ENCODE results near the gene APCDD1. TPM values are rescaled to one million over a fixed set of nuclear protein-coding genes. Genes with fewer than 3 reads are reported as not detected.
"Not testable (repeated sequence)": the region's sequence is repeated elsewhere in the genome, so short reads cannot be mapped to it uniquely, and the experiment has no call there.

APCDD1 gene
- total RNA-seq, 2 donors from 2014 or later: 41.0 to 126 TPM

DNA sequence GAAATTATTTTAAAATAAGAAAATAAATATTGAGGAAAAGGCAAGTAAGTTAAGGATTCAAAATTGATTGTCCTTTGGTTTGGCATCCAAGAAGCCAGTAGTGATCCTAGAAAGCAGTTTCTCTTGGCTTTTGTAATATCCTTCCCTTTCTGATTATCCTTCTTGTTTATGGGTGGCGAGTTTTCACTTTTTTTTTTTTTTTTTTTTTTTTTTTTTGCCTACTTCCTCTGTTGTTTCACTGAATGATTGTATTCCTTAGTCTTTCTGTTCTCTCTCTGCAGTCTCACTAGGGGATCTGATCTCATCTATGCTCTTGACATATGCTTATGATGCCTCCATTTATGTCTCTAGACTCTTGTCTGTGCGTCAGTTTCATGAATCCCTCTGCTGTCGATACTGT is 75.6 kb downstream of the APCDD1 start:
- Histone ChIP-seq H3K9me3 (no peaks in the 10 kb centered on the region), H3K36me3 (no peaks in the 10 kb centered on the region), H3K27me3 (replicated peaks; ENCODE audit: insufficient read depth) (no peaks in the 10 kb centered on the region), H3K4me1 (replicated peaks) (no peaks in the 10 kb centered on the region), H3K27ac (no peak overlapping the region), H3K4me3 (no peak overlapping the region)
- 72% methylated on average over 3 of the region's 3 CpGs for WGBS
- intact Hi-C loops (cut with DNase I): no loop called here
- TF ChIP-seq POLR2AphosphoS5 (IDR thresholded peaks at IDR 0.05): no peak
- TF ChIP-seq POLR2A (IDR thresholded peaks at IDR 0.05): no peak
- TF ChIP-seq CTCF (IDR thresholded peaks at IDR 0.05): no peak
- DNase-seq (ENCODE audit: low spot score): no peak

DNA sequence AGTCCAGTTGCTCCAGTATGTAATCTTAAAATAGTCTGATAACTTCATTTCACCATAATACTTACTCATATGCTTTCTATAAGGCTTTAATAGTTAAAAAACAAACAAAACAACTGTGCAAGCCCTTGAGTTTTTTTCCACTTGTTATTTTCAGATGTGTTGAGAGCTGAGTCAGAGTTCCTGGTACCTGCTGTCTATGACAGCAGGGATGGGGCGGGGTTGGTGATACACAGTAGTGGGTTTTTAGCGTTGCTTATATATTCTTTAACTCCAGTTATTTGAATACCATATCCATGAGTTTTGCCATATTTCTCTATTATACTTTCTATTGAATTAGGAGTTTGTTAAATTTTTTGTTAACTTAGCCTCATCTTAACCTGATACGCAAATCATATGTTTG is 76.4 kb downstream of the APCDD1 start:
- Histone ChIP-seq H3K27me3 (replicated peaks; ENCODE audit: insufficient read depth) (no peaks in the 10 kb centered on the region), H3K36me3 (no peaks in the 10 kb centered on the region), H3K4me1 (replicated peaks) (no peaks in the 10 kb centered on the region), H3K4me3 (no peak overlapping the region), H3K9me3 (no peaks in the 10 kb centered on the region), H3K27ac (no peak overlapping the region)
- no peak for DNase-seq (ENCODE audit: low spot score)
- intact Hi-C loops (cut with DNase I): no loop called here
- 93% methylated on average over 3 of the region's 3 CpGs for WGBS
- TF ChIP-seq CTCF (IDR thresholded peaks at IDR 0.05) (no peak), POLR2AphosphoS5 (IDR thresholded peaks at IDR 0.05) (no peak), POLR2A (IDR thresholded peaks at IDR 0.05) (no peak)

DNA sequence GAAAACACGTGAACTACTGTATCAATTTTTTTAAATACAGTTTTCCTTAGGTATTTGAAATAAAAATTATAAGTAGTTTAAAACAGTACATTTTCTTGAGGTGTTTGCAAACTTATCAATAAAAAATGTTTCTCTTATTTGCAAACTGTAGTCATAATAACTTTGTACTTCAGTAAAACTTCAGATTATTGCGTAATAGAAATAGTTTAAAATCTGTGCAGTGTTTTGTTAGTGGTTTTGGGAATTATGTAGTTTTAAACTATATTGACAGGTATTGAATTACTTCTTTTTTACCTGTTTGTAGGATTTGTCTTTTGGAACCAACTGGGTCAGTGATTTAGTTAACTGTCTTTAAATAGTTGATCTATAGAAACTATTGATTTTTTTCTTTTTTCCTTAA is 78.7 kb downstream of the APCDD1 start:
- Histone ChIP-seq H3K36me3 (no peaks in the 10 kb centered on the region), H3K9me3 (no peaks in the 10 kb centered on the region), H3K27me3 (replicated peaks; ENCODE audit: insufficient read depth) (no peaks in the 10 kb centered on the region), H3K27ac (no peak overlapping the region), H3K4me3 (no peak overlapping the region), H3K4me1 (replicated peaks) (no peaks in the 10 kb centered on the region)
- DNase-seq (ENCODE audit: low spot score): no peak
- 95% methylated on average over 2 of the region's 2 CpGs for WGBS
- intact Hi-C loops (cut with DNase I): no loop called here
- TF ChIP-seq CTCF (IDR thresholded peaks at IDR 0.05): no peak
- no peak for TF ChIP-seq POLR2AphosphoS5 (IDR thresholded peaks at IDR 0.05)
- TF ChIP-seq POLR2A (IDR thresholded peaks at IDR 0.05): no peak

DNA sequence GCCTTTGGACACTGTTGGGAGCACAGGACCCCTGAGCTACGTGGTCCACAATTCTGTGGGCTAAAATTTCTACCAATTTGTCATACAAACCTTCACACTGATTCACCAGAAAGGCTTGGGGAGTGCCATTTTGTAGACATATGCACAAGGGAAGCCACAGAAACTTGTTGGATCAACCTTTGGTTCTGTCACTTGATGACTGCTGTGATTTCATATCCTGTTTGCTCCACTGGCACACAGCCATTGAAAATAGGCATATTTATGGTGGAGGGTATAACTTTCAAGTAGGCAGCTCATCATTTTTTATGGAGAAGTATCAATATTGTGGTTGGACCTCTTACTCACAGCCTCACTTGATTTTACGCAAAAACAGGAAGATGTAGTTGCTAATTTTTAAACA is 81.8 kb downstream of the APCDD1 start:
- intact Hi-C loops (cut with DNase I): no loop called here
- Histone ChIP-seq H3K4me3 (no peak overlapping the region), H3K4me1 (replicated peaks) (no peaks in the 10 kb centered on the region), H3K27ac (no peak overlapping the region), H3K9me3 (no peaks in the 10 kb centered on the region), H3K36me3 (no peaks in the 10 kb centered on the region), H3K27me3 (replicated peaks; ENCODE audit: insufficient read depth) (no peaks in the 10 kb centered on the region)
- WGBS: 88% methylated on average over 2 of the region's 2 CpGs
- TF ChIP-seq CTCF (IDR thresholded peaks at IDR 0.05): no peak
- no peak for TF ChIP-seq POLR2A (IDR thresholded peaks at IDR 0.05)
- no peak for TF ChIP-seq POLR2AphosphoS5 (IDR thresholded peaks at IDR 0.05)
- no peak for DNase-seq (ENCODE audit: low spot score)

- no peaks in the 10 kb centered on the region for H3K9me3 ChIP-seq
- no peak overlapping the region for H3K4me3 ChIP-seq
- H3K4me1 ChIP-seq (replicated peaks): no peaks in the 10 kb centered on the region
- intact Hi-C loops (cut with DNase I): no loop called here
- no peaks in the 10 kb centered on the region for H3K36me3 ChIP-seq
- no peak overlapping the region for H3K27ac ChIP-seq
- 44% methylated on average over 2 of the region's 2 CpGs for WGBS
- no peak for DNase-seq (ENCODE audit: low spot score)
- TF ChIP-seq POLR2AphosphoS5 (IDR thresholded peaks at IDR 0.05) (no peak), CTCF (IDR thresholded peaks at IDR 0.05) (no peak), POLR2A (IDR thresholded peaks at IDR 0.05) (no peak)
- no peaks in the 10 kb centered on the region for H3K27me3 ChIP-seq (replicated peaks; ENCODE audit: insufficient read depth)
These were observed 83.3 kb downstream of the APCDD1 start for GRCh38 chr18:10537765-10538164.

DNA sequence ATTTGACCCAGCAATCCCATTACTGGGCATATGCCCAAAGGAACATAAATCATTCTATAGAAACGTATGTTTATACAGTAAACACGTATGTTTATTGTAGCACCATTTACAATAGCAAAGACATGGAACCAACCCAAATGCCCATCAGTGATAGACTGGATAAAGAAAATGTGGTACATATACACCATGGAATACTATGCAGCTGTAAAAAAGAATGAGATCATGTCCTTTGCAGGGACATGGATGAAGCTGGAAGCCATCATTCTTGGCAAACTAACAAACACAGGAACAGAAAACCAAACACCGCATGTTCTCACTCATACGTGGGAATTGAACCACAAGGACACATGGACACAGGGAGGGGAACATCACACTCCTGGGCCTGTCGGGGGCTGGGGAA is 84.7 kb downstream of the APCDD1 start:
- WGBS: 91% methylated on average over 5 of the region's 5 CpGs
- H3K27me3 ChIP-seq (replicated peaks; ENCODE audit: insufficient read depth); H3K27ac ChIP-seq; H3K36me3 ChIP-seq; H3K4me1 ChIP-seq (replicated peaks); DNase-seq (ENCODE audit: low spot score); H3K9me3 ChIP-seq; intact Hi-C loops (cut with DNase I); H3K4me3 ChIP-seq: not testable (repeated sequence)
